Measurements from ENCODE around the gene ZNF394. TPM values are rescaled to one million over a fixed set of nuclear protein-coding genes. Genes with fewer than 3 reads are reported as not detected.

The ZNF394 gene
- polyA plus RNA-seq, 1 experiment = 12.5 TPM

- ChIA-PET POLR2A (no interaction called here), CTCF (no interaction called here)
- Histone ChIP-seq H3K4me3 (ENCODE audit: low read depth, low read length) (peak overlapping the region; percentile 78), H3K36me3 (ENCODE audit: control insufficient read depth, insufficient read depth, low read length) (peaks cover 3% of the 10 kb centered on the region; the same call in 1 of the 2 replicates), H3K27me3 (ENCODE audit: control insufficient read depth, insufficient read depth, low read length) (no peaks in the 10 kb centered on the region)
- TF ChIP-seq CTCF (IDR thresholded peaks at IDR 0.05; ENCODE audit: insufficient read depth, low read depth, low read length) = no peak
- DNase-seq (ENCODE audit: low read depth) = no peak
These were observed 542 bp upstream of the ZNF394 start for GRCh38 chr7:99500637-99501009.

- CTCF ChIA-PET = no interaction called here
- DNase-seq (ENCODE audit: low read depth) = no peak
- Histone ChIP-seq H3K27me3 (ENCODE audit: control insufficient read depth, insufficient read depth, low read length) (no peaks in the 10 kb centered on the region), H3K4me3 (ENCODE audit: low read depth, low read length) (peak overlapping the region; percentile 78), H3K36me3 (ENCODE audit: control insufficient read depth, insufficient read depth, low read length) (peaks cover 5% of the 10 kb centered on the region; the same call in 1 of the 2 replicates)
- no peak for TF ChIP-seq CTCF (IDR thresholded peaks at IDR 0.05; ENCODE audit: insufficient read depth, low read depth, low read length)
- POLR2A ChIA-PET = interaction anchor here (0.6 kb wide), 1 partner anchor 53 kb away, joined by 4 read pairs; the partner anchor contains the start of gene FAM200A
These were observed 735 bp downstream of the ZNF394 start for GRCh38 chr7:99499371-99499720.

GRCh38 chr7:99498546-99498944, 1.5 kb downstream of the ZNF394 start:
- TF ChIP-seq CTCF (IDR thresholded peaks at IDR 0.05; ENCODE audit: insufficient read depth, low read depth, low read length) = no peak
- ChIA-PET CTCF (no interaction called here), POLR2A (interaction anchor here (0.6 kb wide), 1 partner anchor 25 kb away, joined by 3 read pairs; no protein-coding TSS in a partner anchor)
- no peaks in the 10 kb centered on the region for H3K27me3 ChIP-seq (ENCODE audit: control insufficient read depth, insufficient read depth, low read length)
- H3K4me3 ChIP-seq (ENCODE audit: low read depth, low read length) = peak overlapping the region; percentile 78
- DNase-seq (ENCODE audit: low read depth) = no peak
- peaks cover 12% of the 10 kb centered on the region for H3K36me3 ChIP-seq (ENCODE audit: control insufficient read depth, insufficient read depth, low read length)

- H3K27me3 ChIP-seq (ENCODE audit: control insufficient read depth, insufficient read depth, low read length) = no peaks in the 10 kb centered on the region
- no peak for DNase-seq (ENCODE audit: low read depth)
- peaks cover 12% of the 10 kb centered on the region for H3K36me3 ChIP-seq (ENCODE audit: control insufficient read depth, insufficient read depth, low read length)
- peak overlapping the region; percentile 78 for H3K4me3 ChIP-seq (ENCODE audit: low read depth, low read length)
- POLR2A ChIA-PET = interaction anchor here (0.6 to 0.7 kb wide), 2 partner anchors 24 to 250 kb away, joined by 3 to 7 read pairs; no protein-coding TSS in a partner anchor
- CTCF ChIA-PET = no interaction called here
- TF ChIP-seq CTCF (IDR thresholded peaks at IDR 0.05; ENCODE audit: insufficient read depth, low read depth, low read length) = no peak
These were observed 2.1 kb downstream of the ZNF394 start for GRCh38 chr7:99497766-99498545.

- H3K4me3 ChIP-seq (ENCODE audit: low read depth, low read length) = no peak overlapping the region
- no peak for TF ChIP-seq CTCF (IDR thresholded peaks at IDR 0.05; ENCODE audit: insufficient read depth, low read depth, low read length)
- H3K36me3 ChIP-seq (ENCODE audit: control insufficient read depth, insufficient read depth, low read length) = peaks cover 12% of the 10 kb centered on the region
- no peak for DNase-seq (ENCODE audit: low read depth)
- POLR2A ChIA-PET = no interaction called here
- no peaks in the 10 kb centered on the region for H3K27me3 ChIP-seq (ENCODE audit: control insufficient read depth, insufficient read depth, low read length)
- CTCF ChIA-PET = no interaction called here
These were observed 6.3 kb downstream of the ZNF394 start for GRCh38 chr7:99493823-99494222.

Data from BJ (cell line).